GM18861 (cell line): Measurements from ENCODE around the gene WDR41.
A peak's percentile ranks its signal among the peaks of the same experiment; 100 is the strongest.
"Not testable (repeated sequence)": the region's sequence is repeated elsewhere in the genome, so short reads cannot be mapped to it uniquely, and the experiment has no call there.

Experiments used
- ATAC-seq: cut with Tn5 transposase; IDR thresholded peaks from one replicate; pipeline ENCODE4 v1.9.1; 2021; ENCODE audit not compliant: unreplicated experiment

The WDR41 gene, protein sequence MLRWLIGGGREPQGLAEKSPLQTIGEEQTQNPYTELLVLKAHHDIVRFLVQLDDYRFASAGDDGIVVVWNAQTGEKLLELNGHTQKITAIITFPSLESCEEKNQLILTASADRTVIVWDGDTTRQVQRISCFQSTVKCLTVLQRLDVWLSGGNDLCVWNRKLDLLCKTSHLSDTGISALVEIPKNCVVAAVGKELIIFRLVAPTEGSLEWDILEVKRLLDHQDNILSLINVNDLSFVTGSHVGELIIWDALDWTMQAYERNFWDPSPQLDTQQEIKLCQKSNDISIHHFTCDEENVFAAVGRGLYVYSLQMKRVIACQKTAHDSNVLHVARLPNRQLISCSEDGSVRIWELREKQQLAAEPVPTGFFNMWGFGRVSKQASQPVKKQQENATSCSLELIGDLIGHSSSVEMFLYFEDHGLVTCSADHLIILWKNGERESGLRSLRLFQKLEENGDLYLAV

DNA sequence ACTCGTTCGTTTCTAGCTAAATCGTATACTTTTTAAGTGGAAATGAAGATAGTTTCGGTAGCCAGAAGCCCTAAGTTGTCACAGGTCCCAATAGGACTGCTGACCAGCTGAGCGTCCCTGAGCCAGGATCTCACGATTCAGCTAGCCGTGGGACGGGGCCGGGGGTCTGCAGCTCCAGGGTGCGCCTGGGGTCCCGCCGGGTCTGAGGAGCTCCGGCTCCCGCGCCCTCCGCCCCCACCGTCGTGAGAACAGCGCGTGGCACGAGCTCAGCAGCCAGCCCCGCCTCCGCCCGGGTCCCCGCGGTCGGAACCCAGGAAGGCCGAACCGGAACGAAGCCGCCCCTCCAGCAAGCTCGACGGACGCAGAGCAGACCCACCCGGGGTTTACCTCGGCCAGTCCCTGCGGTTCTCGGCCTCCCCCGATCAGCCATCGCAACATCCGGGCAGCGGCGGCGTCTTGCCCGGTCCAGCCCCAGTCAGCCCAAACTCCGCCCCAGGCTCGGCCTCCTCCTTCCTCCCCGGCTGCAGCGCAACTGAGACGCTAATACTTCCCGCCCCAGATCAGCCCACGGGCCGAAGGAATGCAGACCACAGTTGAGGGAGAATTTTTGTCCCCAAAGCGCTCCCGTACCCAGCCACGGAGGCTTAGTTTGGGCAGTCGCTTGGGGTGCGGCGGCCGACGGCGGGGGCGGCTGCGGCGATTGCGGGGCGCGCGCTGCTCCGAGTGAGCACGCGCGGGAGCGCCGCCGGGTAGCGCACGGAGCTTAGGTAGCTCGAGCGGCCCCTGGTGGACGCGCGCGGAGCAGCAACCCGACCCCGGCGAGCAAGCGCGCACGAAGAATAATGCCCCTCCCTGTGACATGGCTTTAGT is at the start of gene WDR41:
WDR41 (minus strand) TSS at position 534 of the 870 bp plus-strand sequence; CDS start at position 438, 96 bp downstream.
- ATAC-seq = peak; percentile 82

DNA sequence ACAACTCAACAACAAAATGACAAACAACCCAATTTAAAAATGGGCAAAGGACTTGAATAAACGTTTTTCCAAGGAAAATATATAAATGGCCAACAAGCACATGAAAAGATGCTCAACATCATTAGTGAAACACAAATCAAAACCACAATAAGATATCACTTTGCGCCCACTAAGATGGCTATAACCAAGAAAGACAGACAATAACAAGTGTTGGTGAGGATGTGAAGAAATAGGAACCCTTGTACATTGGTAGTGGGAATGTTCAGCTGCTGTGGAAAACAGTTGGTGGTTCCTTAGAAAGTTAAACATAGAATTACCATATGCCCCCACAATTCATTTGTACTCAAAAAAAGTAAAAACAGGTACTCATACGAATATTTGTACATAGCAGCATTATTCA is 39.2 kb upstream of the WDR41 start:
- ATAC-seq = no peak

DNA sequence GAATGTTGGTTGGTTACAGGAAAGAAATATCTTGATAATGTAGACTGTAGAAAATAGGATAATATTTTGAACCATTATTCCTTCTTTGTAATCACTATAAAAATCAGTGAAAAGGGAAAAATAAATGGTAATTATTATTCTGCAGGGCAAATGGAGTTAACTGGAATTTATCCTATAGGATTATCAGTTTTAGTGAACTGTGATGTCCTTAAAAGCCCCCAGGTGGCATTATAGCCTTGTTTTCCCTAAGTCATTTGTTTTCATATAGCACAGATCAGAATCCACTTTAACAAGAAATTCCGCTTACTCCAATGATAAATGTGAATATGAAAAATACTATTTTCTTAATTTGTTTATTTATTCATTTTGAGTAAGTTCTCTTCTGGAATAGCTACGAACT is 26.2 kb upstream of the WDR41 start:
- no peak for ATAC-seq

DNA sequence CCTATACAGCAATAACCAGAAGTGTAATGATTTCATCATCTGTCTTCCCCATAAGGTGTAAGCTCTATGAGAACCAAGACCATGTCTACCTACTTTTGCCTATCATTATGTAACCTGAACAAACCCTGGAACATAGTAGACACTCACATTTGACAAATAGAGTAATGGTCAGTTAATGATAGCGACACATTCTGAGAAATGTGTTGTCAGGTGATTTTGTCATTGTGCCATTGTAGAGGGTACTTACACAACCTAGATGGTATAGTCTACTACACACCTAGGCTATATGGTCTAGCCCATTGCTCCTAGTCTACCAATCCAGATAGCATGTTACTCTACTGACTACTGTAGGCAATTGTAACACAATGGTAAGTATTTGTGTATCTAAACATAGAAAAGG is 22.3 kb upstream of the WDR41 start:
- no peak for ATAC-seq

DNA sequence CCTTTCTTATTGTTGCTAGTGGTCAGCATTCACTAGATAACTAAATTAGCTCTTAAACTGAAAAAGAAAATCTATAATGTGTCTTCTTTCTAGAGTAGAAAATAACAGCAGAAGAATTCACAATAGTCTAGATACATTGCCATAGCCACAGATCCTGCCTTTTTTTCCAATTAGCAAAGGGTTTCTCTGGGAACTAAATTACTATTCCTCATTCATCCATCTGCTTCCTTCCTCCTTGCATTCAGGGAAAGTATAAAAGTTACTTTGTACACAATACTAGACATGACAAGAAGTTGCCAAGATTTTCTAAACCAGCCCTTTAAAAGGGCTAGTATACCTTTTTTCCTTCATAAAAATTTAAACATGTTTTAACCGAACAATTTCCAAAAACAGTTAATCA is 21.2 kb upstream of the WDR41 start:
- ATAC-seq = no peak

DNA sequence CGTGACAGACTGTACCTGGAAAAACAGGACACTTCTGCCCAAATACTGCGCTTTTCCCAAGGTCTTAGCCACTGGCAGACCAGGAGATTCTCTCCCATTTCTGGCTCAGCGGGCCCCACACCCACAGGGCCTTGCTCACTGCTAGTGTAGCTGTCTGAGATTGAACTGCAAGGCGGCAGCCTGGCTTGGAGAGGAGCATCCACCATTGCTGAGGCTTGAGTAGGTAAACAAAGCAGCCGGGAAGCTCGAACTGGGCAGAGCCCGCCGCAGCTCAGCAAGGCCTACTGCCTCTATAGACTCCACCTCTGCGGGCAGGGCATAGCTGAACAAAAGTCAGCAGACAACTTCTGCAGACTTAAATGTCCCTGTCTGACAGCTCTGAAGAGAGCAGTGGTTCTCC is 9.0 kb upstream of the WDR41 start:
- ATAC-seq = not testable (repeated sequence)

DNA sequence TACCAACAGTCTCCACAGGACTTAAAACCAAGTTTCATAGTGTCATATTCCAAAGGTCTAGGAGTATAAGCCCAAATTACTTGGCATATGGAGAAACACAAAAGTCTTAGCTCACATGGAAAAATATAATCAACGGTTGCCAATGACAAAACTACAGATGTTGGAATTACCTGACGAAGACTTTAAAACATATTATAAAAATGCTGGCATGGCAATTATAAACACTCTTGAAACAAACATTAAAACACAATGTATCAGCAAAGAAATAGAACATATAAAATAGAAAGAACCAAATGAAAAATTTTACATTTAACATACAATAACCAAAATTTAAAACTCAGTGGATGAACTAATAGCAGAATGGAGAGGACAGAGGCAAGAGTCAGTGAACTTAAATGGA is 7.9 kb upstream of the WDR41 start:
- ATAC-seq = no peak

DNA sequence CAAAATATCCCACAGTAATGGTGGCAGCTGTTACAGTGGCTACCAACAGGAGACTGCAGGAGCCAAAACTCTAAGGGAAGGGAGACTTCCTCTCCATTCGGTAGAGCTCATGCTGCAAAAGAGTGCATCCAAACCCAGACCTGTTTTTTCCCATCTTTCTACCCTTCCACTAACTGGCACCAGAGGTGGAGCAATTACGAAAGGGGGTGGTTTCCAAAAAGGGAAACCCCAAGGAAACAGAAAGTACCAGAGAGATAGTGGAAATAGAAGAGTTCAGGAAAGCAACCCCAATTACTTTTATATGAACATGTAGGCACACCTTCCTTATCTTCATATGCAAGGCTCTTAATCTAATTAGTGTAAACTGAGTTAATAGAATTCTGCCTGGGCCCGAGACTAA is 7.3 kb upstream of the WDR41 start:
- ATAC-seq = no peak

DNA sequence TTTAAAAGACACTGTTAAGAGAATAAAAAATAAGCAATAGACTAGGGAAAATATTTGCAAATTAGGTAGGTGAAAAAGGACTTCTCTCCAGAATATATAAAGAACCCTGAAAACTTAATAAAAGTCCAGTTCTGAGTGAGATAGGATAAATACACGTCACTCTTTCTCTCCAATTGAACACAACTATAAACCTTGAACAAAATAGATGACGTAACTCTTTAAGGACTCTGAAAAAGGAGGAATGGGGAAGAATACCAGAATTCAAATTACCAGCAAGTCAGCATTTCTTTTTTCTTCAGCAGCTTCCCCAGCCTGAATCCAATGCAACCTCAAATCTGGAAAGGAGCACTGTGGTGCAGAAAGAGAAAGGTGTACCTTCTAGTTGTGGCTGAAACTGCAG is 6.8 kb upstream of the WDR41 start:
- ATAC-seq = no peak

DNA sequence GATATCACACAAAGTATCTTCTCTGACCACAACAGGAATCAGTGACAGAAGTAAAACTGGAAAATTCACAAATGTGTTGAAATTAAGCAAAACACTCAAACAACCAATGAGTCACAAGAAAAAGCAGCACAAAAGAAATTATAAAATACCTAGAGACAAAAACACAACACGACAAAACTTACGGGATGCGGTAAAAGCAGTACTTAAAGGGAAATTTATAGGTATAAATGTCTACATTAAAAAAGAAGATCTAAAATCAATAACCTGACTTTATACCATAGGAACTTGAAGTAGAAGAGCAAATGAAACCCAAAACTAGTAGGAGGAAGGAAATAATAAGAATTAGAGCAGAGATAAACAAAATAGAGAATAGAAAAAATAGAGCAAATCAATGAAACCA is 2.8 kb upstream of the WDR41 start:
- no peak for ATAC-seq

DNA sequence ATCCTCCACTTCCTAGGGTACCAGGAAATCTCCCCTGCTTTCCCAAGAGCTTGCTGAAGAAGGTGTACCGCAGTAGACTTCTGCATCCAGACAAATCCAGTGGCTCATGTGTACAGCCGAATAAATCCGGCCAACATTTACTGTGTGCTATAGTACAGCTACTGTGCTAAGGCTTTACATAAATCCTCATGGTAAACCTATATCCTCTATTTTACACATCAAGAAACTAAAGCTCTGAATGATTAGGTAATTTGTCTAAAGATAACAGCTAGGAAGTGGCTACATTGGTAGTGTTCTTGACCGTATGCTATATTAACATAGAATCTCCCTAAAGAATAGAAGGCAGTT is 511 bp upstream of the WDR41 start:
- ATAC-seq = no peak

DNA sequence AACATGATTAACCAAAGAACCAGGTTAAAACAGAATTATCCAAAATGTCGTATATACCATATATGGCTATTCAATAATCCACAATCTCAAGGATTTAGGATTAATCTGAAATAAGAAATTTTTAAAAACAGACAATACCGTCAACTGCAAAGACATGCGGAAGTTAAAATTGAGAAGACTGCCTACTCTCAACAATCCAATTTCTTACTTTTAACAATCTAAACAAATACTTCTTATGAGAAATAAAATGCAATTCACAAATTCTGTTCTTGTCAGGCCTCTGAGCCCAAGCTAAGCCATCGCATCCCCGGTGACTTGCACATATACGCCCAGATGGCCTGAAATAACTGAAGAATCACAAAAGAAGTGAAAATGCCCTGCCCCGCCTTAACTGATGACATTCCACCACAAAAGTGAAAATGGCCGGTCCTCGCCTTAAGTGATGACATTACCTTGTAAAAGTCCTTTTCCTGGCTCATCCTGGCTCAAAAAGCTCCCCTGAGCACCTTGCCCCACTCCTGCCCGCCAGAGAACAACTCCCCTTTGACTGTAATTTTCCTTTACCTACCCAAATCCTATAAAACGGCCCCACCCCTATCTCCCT is 1.3 kb downstream of the WDR41 start:
- not testable (repeated sequence) for ATAC-seq

DNA sequence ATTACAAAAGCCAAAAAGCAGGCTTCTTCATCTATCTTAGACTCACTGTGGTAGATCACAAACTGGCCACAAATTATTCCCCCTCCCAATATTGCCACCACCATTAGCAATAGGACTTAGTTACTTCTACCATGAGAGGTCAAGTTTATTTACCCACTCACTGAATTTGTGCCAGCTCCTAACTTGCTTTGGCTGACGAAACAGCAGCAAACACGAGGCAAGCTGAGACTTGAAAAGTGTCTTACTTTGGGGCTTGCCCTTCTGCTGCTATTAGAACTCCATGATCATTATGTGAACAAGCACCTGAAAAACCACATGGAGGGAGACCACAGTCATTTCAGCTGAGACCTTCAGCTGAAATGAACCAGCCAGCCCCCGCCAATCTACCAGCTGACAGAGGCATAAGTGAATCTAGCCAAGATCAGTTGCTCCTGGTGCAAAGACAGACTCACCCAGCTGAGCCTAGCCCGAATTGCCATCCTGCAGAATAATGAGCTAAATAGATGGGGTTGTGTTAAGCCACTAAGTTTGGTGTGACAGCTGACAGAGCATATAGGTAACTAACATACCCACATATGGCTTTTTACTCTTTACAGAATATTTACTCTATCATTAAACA is 5.7 kb downstream of the WDR41 start:
- no peak for ATAC-seq

DNA sequence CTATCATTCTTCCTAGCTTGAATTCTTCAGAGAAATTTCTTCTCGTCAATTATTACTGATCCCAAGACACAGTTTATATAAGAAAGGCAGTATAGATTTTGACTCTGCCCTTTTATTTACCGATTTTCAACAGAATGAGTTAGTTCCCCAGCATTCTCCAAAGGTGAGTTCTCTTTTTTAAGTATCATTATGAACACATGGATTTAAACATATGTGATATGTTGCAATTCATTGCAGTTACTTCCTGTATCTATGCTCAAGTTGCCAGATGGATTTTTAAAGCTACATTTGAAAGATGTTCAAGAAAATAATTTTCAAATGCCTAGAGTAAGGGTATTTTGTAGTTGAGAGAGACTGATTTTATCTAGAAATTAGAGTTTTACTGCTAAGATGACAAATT is 8.4 kb downstream of the WDR41 start:
- no peak for ATAC-seq

DNA sequence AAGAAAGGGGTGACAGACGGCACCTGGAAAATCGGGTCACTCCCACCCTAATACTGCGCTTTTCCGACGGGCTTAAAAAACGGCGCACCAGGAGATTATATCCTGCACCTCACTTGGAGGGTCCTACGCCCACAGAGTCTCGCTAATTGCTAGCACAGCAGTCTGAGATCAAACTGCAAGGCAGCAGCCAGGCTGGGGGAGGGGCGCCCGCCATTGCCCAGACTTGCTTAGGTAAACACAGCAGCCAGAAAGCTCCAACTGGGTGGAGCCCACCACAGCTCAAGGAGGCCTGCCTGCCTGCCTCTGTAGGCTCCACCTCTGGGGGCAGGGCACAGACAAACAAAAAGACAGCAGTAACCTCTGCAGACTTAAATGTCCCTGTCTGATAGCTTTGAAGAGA is 17.1 kb downstream of the WDR41 start:
- ATAC-seq = not testable (repeated sequence)

DNA sequence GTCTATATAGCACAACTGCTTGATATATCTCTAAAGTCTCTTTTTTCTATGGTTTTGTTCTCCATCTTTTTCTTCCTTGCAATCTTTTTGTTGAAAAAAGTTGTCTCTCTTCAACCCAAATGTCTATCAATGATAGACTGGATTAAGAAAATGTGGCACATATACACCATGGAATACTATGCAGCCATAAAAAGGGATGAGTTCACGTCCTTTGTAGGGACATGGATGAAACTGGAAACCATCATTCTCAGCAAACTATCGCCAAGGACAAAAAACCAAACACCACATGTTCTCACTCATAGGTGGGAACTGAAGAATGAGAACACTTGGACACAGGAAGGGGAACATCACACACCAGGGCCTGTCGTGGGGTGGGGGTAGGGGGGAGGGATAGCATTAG is 23.2 kb downstream of the WDR41 start:
- ATAC-seq = not testable (repeated sequence)

DNA sequence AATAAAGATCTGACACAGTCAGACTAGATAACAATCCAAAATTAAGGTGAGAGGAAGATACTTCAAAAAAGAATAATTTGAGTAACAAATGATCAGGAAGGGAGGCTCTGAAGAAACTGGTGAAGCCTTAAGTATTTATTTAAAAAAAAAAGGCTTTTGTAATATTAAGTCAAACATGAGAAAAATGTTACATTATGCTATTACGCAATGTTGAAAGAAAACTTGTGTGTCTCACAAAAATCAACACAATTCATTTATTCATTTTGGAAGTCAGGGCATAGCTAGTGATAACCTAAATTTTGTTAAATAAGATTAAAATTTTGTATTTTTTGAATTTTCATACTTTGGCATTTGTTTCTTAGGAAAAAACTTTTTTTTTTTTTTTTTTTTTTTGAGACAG is 28.2 kb downstream of the WDR41 start:
- no peak for ATAC-seq

DNA sequence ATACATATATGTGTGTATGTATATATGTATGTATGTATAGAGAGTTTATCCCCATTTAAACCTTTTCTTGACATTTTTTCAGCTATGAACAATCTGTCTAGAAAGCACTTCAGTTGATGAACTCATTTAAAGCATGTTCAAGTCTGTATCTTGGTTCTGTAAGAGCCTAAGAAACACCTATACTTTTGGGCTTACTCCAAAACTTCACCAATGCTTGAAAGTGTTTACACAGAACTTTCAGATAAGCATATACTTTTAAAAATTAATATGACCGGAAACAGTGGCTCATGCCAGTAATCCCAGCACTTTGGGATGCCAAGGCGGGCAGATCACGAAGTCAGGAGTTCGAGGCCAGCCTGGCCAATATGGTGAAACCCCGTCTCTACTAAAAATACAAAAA is 30.8 kb downstream of the WDR41 start:
- ATAC-seq = no peak

DNA sequence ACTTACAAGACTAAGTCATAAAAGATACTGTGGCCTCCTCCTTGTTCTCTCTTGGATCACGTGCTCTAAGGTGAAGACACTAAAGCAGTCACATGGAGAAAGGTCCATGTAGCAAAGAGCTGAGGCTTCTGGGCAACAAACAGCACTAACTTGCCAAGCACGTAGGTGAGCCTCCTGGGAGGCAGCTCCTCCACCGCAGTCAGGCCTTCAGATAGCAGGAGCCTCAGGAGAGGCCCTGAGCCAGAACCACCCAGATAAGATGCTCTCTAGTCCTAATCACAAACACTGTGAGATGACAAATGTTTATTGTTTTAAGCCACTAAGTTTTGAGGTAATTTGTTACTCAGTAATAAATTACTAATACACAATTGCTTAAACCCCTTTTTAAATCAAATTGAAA is 38.0 kb downstream of the WDR41 start:
- ATAC-seq = no peak

DNA sequence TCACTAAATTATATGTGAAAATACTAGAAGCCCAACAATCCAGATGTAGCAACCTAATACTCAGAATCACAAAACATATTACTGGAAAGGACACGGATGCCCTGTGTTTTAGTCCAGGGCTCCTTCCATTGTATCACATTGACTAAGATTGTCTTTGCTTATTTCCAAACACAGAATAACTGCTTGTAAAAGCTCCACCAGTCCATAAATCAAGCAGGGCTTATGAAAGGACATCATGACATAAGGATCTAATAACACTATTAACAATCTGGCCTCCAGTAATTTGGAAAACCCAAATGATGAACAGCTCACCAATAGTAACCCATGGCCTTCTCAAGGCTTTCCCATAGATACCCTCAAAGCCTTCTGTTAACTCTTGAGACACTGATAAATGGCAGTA is 39.8 kb downstream of the WDR41 start:
- ATAC-seq = no peak

DNA sequence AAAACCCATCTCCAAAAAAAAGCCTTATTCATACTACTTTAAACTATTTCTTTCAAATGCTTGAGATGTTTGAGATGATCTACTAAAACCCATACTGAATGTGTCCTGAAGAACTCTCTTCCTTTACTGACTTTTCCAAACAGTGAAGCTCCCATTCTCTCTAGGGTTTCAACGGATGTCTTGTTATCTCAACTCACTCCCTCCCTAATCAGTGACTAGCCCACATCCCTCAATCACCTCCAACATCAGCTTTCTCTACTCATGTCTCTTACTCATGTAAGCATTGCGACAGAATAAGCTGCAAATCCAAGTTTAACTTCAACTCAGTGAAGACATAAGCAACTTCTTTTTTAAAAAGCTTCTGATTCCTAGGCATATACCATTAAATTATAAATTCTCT is 42.1 kb downstream of the WDR41 start:
- no peak for ATAC-seq
